Psoas muscle (tissue), 8 donors: ENCODE results near the gene RAD51. TPM values are rescaled to one million over a fixed set of nuclear protein-coding genes. Genes with fewer than 3 reads are reported as not detected.
A peak's percentile ranks its signal among the peaks of the same experiment; 100 is the strongest.

Source experiments
- ATAC-seq, 4 donors: fragments of 200-7000 bp; cut with Tn5 transposase; one replicate each; pipeline ENCODE4 v1.9.1; 2020; ENCODE audit warnings: moderate library complexity in 3 of 4, mild to moderate bottlenecking in 2 of 4
- DNase-seq, 2 donors: peaks; one replicate each; pipeline ENCODE4 v3.0.0-alpha.2; 2020
- H3K27ac ChIP-seq: fragments of 200-600 bp; one replicate; pipeline ENCODE4 v1.8.0; 2022
- H3K27me3 ChIP-seq, 3 donors: fragments of 200-600 bp in 1 of 3; one replicate each; pipeline versions ENCODE4 v1.6.1 to v1.8.0; 2013 to 2022; ENCODE audit warnings: low read length in 2 of 3, mild to moderate bottlenecking in 2 of 3, moderate library complexity in 1 of 3; ENCODE audit not compliant: insufficient read depth in 3 of 3
- H3K36me3 ChIP-seq, 2 donors: fragments of 200-600 bp in 1 of 2; one replicate each; pipeline versions ENCODE4 v1.6.1 to v1.8.0; 2013 to 2022; ENCODE audit warnings: low read depth in 1 of 2, mild to moderate bottlenecking in 1 of 2, moderate library complexity in 1 of 2; ENCODE audit not compliant: insufficient read depth in 1 of 2
- H3K4me1 ChIP-seq: fragments of 200-600 bp; one replicate; pipeline ENCODE4 v1.8.0; 2022
- H3K4me3 ChIP-seq: fragments of 200-600 bp; one replicate; pipeline ENCODE4 v1.8.0; 2022; ENCODE audit warnings: mild to moderate bottlenecking
- H3K9me3 ChIP-seq: fragments of 200-600 bp; one replicate; pipeline ENCODE4 v1.8.0; 2022
- WGBS, 3 donors: extraction: QIAGEN DNeasy Blood & Tissue Kit; methylation state at CpG; one replicate each; pipeline versions ENCODE4 v1.1.6 to v1.1.7; 2013; 5-methylcytosine and 5-hydroxymethylcytosine counted together
- intact Hi-C, 2 donors: fragments of 100-400 bp; cut with DNase I; formaldehyde crosslinking; loops; one replicate each; pipeline versions ENCODE4 v1.11.0 to v1.14.2; 2022
- polyA plus RNA-seq, 3 donors: library from polyadenylated mRNA; stranded (reverse); fragments of 200-250 nt; gene quantifications; one replicate each; pipeline ENCODE4 v1.2.3, GENCODE V29; 2013
- total RNA-seq, 4 donors: library from RNA; stranded (reverse); fragmentation: NEBNext Ultra II Directional in 2 of 4; extraction: Animal tissue kit (Norgen Biotek cat#: 25700) in 2 of 4; gene quantifications; one replicate each; pipeline versions ENCODE4 v1.2.1 to v1.2.4, GENCODE V29; 2021 to 2023
- TF ChIP-seq, protein P1 (sequence below): fragments of 200-600 bp; IDR thresholded peaks from one replicate; pipeline ENCODE4 v1.8.0; 2022; ENCODE audit warnings: antibody characterized with exemption
- donor health status: healthy with polysubstance abuse.
- donor health status: DM: no; HTN: no; CAD: no; lungs with moderate emphysema.
- donor health status: Bipolar disorder and iron deficiency.
- donor health status: healthy.
- donor health status: DM: yes; HTN: yes; CAD: no.
- donor health status: DM: no; HTN: no; CAD: no.
- donor health status: DM: no; HTN: no; CAD: no.
- donor health status: DM: yes; HTN: yes; CAD: no.

The RAD51 gene
- total and polyA plus RNA-seq, 7 donors: 0.29 to 1.5 (median 0.58) TPM

DNA sequence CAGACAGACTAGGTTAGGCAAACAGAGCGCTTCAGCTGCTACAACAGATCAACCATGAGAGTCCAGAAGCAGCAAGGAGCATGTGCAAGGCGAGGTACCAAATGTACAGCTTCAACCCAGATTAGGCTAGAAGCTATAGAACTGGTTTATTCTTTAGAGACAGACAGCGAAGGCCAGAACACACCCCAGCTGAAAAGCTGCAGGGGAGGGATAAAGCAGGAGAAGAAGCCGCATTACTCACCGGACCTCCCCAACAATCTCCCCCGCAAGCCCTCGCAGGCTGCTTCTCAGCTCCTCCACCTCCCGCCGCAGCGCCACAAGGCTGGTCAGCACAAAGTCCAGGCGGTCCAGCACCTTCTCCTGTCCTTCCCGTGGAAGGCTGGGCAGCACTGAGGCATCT, 56.8 kb downstream of the RAD51 start:
- no peak overlapping the region for H3K4me3 ChIP-seq
- intact Hi-C loops: loop anchor here (5.0 to 10.0 kb wide), 2 partner anchors 53 to 141 kb away; partner anchors contain the start of genes DNAJC17 (in 1 of the 2), VPS18 (in 1 of the 2) and ZFYVE19 (in 1 of the 2)
- TF ChIP-seq, protein P1, sequence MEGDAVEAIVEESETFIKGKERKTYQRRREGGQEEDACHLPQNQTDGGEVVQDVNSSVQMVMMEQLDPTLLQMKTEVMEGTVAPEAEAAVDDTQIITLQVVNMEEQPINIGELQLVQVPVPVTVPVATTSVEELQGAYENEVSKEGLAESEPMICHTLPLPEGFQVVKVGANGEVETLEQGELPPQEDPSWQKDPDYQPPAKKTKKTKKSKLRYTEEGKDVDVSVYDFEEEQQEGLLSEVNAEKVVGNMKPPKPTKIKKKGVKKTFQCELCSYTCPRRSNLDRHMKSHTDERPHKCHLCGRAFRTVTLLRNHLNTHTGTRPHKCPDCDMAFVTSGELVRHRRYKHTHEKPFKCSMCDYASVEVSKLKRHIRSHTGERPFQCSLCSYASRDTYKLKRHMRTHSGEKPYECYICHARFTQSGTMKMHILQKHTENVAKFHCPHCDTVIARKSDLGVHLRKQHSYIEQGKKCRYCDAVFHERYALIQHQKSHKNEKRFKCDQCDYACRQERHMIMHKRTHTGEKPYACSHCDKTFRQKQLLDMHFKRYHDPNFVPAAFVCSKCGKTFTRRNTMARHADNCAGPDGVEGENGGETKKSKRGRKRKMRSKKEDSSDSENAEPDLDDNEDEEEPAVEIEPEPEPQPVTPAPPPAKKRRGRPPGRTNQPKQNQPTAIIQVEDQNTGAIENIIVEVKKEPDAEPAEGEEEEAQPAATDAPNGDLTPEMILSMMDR: no peak
- peaks cover 18% of the 10 kb centered on the region for H3K4me1 ChIP-seq
- WGBS, 3 donors: 92 to 94% (median 93%) methylated on average over 12 of the region's 12 CpGs
- no peaks in the 10 kb centered on the region for H3K9me3 ChIP-seq
- ATAC-seq (no peak), DNase-seq (no peak)
- H3K27me3 ChIP-seq: no peaks in the 10 kb centered on the region
- H3K36me3 ChIP-seq: peaks cover 6 to 66% of the 10 kb centered on the region in 2 donors
- no peak overlapping the region for H3K27ac ChIP-seq

DNA sequence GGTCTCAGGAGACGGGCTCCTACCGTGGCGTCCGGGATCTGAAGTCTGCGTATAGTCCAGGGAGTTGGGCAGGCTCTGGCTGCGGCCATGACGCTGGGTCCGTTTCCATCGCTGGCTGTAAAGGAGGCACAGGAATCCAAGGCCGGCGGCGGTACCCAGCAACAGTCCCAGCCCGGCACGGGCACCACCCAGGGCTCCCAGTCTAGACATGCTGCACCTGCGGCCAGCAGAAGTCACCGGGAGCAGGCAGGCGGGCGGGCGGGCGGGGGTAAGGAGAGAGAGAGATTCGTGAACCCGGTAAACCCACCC, 59.6 kb downstream of the RAD51 start:
- peak overlapping the region; percentile 77 for H3K27ac ChIP-seq
- peak overlapping the region; percentile 91 for H3K4me3 ChIP-seq
- H3K9me3 ChIP-seq: no peaks in the 10 kb centered on the region
- peaks cover 6 to 44% of the 10 kb centered on the region in 2 donors for H3K36me3 ChIP-seq
- ATAC-seq (peak; percentile 26 to 64 (median 48)), DNase-seq (peak in 1 of 2 donors; percentile 68)
- WGBS, 3 donors: 0 to 1% (median 1%) methylated on average over 15 to 22 of the region's 22 CpGs
- intact Hi-C loops: loop anchor here (5.0 to 10.0 kb wide), 2 partner anchors 50 to 138 kb away; partner anchors contain the start of genes DNAJC17 (in 1 of the 2), VPS18 (in 1 of the 2) and ZFYVE19 (in 1 of the 2)
- H3K27me3 ChIP-seq: no peaks in the 10 kb centered on the region
- peaks cover 15% of the 10 kb centered on the region for H3K4me1 ChIP-seq
- TF ChIP-seq, protein P1: no peak

DNA sequence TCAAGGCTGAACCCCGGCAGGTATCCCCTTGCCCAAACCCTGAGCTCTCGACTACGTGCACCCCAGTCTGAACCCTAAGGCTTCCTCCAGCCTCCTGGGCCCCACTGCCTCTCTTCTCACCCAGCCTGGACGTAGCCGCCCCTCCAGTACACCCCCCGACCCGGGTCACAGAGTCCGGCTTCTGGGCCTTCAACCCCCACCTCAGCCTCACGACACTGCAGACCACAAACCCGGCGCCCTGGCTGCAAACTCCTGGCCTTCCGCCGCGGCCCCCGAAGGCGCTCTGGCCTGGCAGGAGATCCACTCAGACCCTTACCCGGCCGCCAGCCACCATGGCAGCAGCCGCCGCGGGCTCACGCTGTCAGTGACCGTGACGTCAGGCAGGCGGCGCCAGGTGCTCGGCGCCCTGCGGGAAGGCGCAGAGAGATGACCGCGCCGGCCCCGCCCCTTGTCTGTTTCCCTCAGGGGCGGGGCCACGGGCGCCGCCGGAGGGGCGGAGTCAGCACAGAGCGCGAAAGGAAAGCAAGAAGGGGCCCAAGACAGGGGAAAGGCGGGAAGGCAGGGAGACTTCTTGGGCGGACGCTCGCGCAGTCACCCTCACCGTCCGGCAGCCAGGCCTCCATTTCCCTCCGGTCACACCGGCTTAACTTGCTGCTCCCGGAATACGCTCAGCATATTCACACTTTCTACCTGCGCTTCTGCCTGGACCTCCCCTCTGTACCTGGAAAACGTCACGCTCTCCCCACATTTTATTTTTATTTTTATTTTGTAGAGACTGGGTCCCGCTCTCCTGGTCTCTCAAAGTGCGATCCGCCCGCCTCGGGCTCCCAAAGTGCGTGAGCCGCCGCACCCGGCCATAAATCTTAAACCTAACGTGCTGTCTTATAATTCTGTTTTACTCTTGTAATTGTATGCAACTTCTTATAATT, 60.2 kb downstream of the RAD51 start, which contains the start of gene RMDN3:
RMDN3 (minus strand) TSS at position 372 of the 929 bp plus-strand sequence. CDS start 471 bp downstream, outside the sequence.
- DNase-seq: peak; percentile 94 to 96
- peak within 1 kb of the TSS; percentile 91 for H3K4me3 ChIP-seq
- H3K27me3 ChIP-seq: no peaks in the 10 kb centered on the region
- H3K4me1 ChIP-seq: peaks cover 15% of the 10 kb centered on the region
- peak within 1 kb of the TSS; percentile 77 for H3K27ac ChIP-seq
- WGBS, 3 donors: 1% methylated on average over 62 to 66 of the region's 66 CpGs
- TF ChIP-seq, protein P1: no peak
- no peaks in the 10 kb centered on the region for H3K9me3 ChIP-seq
- ATAC-seq: peak; percentile 98 to 100 (median 99)
- intact Hi-C loops: loop anchor here (5.0 to 10.0 kb wide), 2 partner anchors 50 to 137 kb away; partner anchors contain the start of genes DNAJC17 (in 1 of the 2), VPS18 (in 1 of the 2) and ZFYVE19 (in 1 of the 2)
- H3K36me3 ChIP-seq: peaks cover 6 to 37% of the 10 kb centered on the region in 2 donors

DNA sequence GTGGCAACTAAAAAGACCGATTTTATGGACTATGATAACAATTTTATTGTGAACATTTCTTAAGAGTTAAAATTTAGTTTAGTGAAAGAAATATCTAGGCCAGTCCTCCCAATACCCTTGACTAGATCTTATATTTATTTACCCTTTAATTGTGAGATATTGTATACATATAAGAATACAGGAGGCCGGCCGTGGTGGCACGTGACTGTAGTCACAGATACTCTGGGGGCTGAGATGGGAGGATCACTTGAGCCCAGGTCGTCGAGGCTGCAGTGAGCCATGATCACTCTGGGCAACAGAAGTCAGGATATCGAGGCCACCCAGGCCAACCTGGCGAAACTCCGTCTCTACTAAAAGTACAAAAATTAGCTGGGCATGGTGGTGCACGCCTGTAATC, 60.8 kb downstream of the RAD51 start:
- Histone ChIP-seq H3K4me1 (peaks cover 15% of the 10 kb centered on the region), H3K9me3 (no peaks in the 10 kb centered on the region), H3K27me3 (no peaks in the 10 kb centered on the region), H3K36me3 (peaks cover 2 to 31% of the 10 kb centered on the region in 2 donors), H3K4me3 (peak overlapping the region; percentile 91), H3K27ac (peak overlapping the region; percentile 77)
- intact Hi-C loops: loop anchor here in 1 of 2 donors (10.0 kb wide), 1 partner anchor 49 kb away; the partner anchor contains the start of genes DNAJC17 and ZFYVE19
- DNase-seq (peak in 1 of 2 donors; percentile 32), ATAC-seq (no peak)
- TF ChIP-seq, protein P1: no peak
- WGBS, 3 donors: 66 to 67% (median 66%) methylated on average over 10 of the region's 10 CpGs
